ENCODE results near the gene CST4.

DNA sequence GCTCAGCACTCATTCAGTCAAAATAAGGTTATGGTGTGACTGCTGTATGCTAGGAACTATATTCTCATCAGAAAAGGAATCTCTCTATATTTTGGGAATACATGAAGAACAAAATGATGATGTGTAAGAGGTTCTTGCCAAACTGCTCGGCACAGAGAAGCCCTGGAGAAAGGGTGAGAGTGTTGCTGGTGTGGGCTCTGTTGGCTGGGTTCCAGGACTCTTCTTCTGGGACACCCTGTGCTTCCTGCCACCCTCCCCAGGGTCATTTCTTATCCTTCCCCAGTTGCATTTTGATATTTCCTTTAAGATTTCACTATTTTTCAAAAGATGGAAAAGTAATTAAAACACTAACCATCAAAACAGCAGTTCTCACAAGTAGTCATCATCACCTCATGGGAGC lies 33.1 kb upstream of the CST4 start:
- TF ChIP-seq, protein P1, sequence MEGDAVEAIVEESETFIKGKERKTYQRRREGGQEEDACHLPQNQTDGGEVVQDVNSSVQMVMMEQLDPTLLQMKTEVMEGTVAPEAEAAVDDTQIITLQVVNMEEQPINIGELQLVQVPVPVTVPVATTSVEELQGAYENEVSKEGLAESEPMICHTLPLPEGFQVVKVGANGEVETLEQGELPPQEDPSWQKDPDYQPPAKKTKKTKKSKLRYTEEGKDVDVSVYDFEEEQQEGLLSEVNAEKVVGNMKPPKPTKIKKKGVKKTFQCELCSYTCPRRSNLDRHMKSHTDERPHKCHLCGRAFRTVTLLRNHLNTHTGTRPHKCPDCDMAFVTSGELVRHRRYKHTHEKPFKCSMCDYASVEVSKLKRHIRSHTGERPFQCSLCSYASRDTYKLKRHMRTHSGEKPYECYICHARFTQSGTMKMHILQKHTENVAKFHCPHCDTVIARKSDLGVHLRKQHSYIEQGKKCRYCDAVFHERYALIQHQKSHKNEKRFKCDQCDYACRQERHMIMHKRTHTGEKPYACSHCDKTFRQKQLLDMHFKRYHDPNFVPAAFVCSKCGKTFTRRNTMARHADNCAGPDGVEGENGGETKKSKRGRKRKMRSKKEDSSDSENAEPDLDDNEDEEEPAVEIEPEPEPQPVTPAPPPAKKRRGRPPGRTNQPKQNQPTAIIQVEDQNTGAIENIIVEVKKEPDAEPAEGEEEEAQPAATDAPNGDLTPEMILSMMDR (IDR thresholded peaks at IDR 0.05 in 8 of 11, conservative IDR thresholded peaks at IDR 0.05 in 3 of 11): no peak
- no peak for TF ChIP-seq POLR2A (IDR thresholded peaks at IDR 0.05)
